ENCODE results near the gene ABITRAM.
"Not testable (repeated sequence)": the region's sequence is repeated elsewhere in the genome, so short reads cannot be mapped to it uniquely, and the experiment has no call there.

ABITRAM gene, protein sequence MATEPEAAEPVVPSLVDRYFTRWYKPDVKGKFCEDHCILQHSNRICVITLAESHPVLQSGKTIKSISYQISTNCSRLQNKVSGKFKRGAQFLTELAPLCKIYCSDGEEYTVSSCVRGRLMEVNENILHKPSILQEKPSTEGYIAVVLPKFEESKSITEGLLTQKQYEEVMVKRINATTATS

GRCh38 chr9:108934323-108934893, at the start of gene ABITRAM:
ABITRAM (plus strand) TSS chr9:108934400; CDS start chr9:108934487, 87 bp downstream.
- peak; percentile 81 for DNase-seq

GRCh38 chr9:108884701-108885100, 49.5 kb upstream of the ABITRAM start:
- DNase-seq, result no peak

- peak; percentile 57 for DNase-seq
Measured at GRCh38 chr9:108885643-108886348, 48.4 kb upstream of the ABITRAM start.

- DNase-seq, result not testable (repeated sequence)
Measured at GRCh38 chr9:108886594-108887271, 47.5 kb upstream of the ABITRAM start.

GRCh38 chr9:108889649-108890067, 44.5 kb upstream of the ABITRAM start:
- DNase-seq, result no peak

GRCh38 chr9:108894225-108894997, 39.8 kb upstream of the ABITRAM start:
- no peak for DNase-seq

DNA sequence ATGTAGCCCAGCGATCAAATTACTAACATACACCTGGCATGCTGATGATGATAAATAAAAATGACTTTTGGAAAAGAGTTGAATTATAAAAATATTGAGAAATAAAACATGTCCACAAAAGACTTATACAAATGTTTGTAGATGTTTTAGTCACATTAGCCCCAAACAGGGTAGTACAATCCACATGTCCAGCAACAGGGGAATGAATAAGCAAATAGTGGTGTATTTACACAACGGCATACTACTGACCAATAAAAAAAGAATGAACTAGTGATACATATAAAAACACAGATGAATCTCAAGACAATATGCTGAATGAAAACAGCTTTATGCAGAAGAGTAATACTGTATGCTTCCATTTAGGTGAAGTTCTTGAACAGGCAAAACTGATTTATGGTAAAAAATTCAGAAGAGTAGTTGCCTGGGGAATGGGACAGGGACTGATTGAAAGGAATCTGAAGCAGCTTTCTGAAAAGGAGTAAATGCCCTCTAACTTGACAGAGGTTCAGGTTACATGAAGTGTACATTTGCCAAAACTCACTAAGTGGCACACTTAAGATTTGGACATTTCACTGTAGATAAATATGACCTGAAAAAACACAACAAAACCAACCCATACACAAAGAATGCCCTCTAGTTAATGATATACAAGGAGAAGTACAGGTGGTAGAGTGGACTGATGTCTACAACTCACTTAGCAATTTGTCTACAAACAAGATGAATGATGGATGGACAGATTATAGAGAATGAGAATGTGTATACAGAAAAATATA, 36.7 kb upstream of the ABITRAM start:
- DNase-seq, result no peak

DNA sequence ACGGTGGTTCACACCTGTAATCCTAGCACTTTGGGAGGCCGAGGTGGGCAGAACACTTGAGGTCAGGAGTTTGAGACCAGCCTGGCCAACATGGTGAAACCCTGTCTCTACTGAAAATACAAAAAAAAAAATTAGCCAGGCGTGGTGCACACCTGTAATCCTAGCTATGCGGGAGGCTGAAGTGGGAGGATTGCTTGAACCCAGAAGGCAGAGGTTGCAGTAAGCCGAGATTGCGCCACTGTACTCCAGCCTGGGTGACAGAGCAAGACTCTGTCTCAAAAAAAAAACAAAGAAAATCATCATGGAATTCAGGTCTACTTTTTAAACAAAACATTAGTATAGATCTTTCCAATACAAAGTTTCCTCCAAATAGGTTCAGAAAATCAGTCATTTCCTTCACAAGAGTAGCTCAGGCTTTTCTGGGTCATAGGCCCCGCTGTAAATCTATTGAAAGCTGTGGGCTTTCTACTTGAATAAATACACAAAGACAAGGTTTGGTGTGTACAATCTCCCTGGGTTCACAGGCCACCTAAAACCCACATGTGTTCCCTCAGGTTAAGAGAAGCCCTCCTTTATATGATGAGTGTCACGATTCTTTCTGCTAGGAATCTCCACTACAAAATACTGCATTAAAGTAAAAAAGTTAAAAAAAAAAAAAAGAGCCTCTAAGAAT, 35.0 kb upstream of the ABITRAM start:
- DNase-seq, result not testable (repeated sequence)

- DNase-seq, result no peak
Measured at GRCh38 chr9:108900176-108900575, 34.0 kb upstream of the ABITRAM start.

- no peak for DNase-seq
Measured at GRCh38 chr9:108903420-108904103, 30.6 kb upstream of the ABITRAM start.

DNA sequence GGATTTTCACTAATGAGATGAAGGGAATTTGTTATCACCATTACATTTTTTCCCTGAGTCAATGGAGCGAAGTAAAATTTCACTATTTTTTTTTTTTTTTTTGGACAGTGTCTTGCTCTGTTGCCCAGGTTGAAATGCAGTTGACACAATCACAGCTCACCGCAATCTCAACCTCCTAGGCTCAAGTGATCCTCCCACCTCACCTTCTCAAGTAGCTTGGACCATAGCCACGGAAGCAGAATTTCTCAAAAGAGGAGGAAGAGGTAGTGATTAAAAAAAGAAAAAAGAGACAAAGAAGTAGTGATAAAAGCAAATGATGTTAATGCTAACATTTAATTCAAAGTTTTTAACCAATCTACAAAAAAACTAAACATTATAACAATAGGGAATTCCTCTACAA, 30.0 kb upstream of the ABITRAM start:
- no peak for DNase-seq

GRCh38 chr9:108905494-108905893, 28.7 kb upstream of the ABITRAM start:
- no peak for DNase-seq

DNA sequence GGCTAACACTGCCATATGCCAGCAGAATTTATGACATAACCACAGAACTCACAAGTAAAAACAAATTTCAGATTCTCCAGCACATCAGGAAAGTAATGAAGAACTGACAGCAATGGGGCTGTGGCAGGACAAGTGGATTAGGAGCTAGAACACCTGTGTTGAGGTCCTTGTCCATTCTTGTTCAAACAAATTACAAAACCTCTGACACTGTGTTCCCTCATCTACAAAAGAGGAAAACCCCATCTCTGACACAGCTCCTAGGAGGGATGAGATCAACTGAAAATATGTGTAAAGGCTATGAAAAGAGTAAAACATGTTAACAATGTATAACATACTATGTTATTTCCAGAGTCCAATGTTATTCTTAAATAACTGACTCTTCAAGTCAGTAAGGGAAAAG, 23.8 kb upstream of the ABITRAM start:
- no peak for DNase-seq

GRCh38 chr9:108910914-108911313, 23.3 kb upstream of the ABITRAM start:
- no peak for DNase-seq

DNA sequence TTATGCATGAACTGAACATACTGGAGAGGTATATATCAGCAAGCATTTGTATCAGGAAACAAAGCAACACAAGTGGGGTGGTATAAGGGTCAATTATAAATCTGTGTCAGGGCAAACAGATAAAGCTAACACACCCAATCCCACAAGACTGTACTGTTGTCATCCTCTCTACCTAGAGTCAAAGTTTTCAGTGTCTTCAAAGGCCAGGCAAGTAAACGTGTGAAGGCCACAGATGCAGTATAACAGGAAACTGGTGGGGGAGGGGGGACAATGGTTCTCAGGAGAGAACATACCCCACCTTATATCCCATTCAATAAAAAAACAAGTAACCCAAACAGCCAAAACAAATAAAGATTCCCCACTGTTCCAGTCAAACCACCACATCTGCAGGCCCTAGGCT, 22.4 kb upstream of the ABITRAM start:
- DNase-seq, result no peak

GRCh38 chr9:108913391-108913790, 20.8 kb upstream of the ABITRAM start:
- no peak for DNase-seq

DNA sequence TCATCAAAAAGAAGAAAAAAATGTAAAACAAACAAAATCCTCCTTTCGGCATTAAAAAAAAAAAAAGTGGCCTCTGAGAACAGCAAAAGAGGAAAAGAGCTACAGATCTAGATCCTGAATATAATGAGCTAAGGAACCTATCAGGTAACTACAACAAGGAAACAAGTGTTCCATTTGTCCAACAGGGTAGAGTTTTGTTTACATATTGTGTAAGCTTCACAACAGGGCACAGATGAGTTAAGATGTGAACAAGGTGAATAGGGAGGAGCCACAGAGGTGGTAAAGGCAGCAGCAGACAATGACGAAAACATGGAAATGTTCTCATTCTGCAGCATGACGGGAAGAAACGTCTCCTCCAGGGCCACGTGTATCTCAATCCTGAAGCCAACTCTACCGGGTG, 14.7 kb upstream of the ABITRAM start:
- DNase-seq, result no peak

DNA sequence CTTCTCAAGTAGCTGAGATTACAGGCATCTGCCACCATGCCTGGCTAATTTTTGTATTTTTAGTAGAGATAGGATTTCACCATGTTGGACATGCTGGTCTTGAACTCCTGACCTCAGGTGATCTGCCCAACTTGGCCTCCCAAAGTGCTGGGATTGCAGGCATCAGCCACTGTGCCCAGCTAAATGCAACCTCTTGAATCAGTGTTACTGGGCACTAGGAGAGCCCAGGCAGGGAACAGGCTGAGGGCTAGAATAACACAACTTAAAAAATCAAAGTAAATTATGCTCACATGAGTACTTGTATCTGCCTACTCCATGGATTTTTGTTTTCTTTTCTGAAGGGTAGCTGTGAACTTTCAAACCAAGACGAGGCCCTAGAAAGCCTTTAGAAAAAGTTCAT, 13.8 kb upstream of the ABITRAM start:
- not testable (repeated sequence) for DNase-seq

DNA sequence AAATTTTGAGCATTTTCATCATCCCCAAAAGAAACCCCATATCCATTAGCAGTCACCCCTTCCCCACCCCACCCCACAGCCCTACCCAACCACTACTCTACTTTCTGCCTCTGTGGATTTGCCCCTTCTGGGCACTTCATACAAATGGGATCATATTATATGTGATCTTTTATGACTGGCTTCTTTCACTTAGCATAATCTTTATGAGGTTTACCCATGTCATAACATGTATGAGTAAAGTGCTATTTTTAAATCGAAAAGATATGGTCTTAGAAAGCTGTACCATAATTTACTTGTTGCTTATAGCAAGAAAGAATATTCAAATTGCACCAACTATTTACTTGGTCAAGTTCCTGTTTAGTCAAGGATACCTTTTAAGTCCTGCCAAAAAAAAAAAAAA, 13.0 kb upstream of the ABITRAM start:
- no peak for DNase-seq

GRCh38 chr9:108924466-108924865, 9.7 kb upstream of the ABITRAM start:
- DNase-seq, result no peak

- no peak for DNase-seq
Measured at GRCh38 chr9:108928386-108928785, 5.8 kb upstream of the ABITRAM start.

Measured in activated CD4-positive, alpha-beta T cell treated with anti-CD3 and anti-CD28 coated beads, Interleukin-2, Interleukin-6, amounts not matched to agents 100 ng/mL and 50 ng/mL, durations not matched to agents 16 hours and 8 hours (primary cell).